GM18517 (cell line): ENCODE results near the gene PFKFB4.

ENCODE experiments used
- ATAC-seq: cut with Tn5 transposase; IDR thresholded peaks from one replicate; pipeline ENCODE4 v1.9.1; 2021; ENCODE audit warnings: mild to moderate bottlenecking, moderate library complexity; ENCODE audit not compliant: unreplicated experiment

PFKFB4 gene

GRCh38 chr3:48585411-48585810 lies 28.8 kb upstream of the PFKFB4 start:
- ATAC-seq: no peak

GRCh38 chr3:48584836-48585235 lies 28.2 kb upstream of the PFKFB4 start:
- ATAC-seq: no peak

GRCh38 chr3:48581621-48582481 lies 25.2 kb upstream of the PFKFB4 start:
- ATAC-seq: no peak

GRCh38 chr3:48576647-48577046 lies 20.0 kb upstream of the PFKFB4 start:
- ATAC-seq: no peak

- ATAC-seq: no peak
These were observed 18.8 kb upstream of the PFKFB4 start for GRCh38 chr3:48575366-48575765.

GRCh38 chr3:48573973-48574585 lies 17.5 kb upstream of the PFKFB4 start:
- ATAC-seq: no peak

GRCh38 chr3:48572517-48572916 lies 15.9 kb upstream of the PFKFB4 start:
- no peak for ATAC-seq

- ATAC-seq: no peak
These were observed 15.3 kb upstream of the PFKFB4 start for GRCh38 chr3:48571938-48572337.

- ATAC-seq: no peak
These were observed 13.3 kb upstream of the PFKFB4 start for GRCh38 chr3:48569808-48570450.

GRCh38 chr3:48569400-48569799 lies 12.8 kb upstream of the PFKFB4 start:
- ATAC-seq: no peak

- ATAC-seq: no peak
These were observed 11.9 kb upstream of the PFKFB4 start for GRCh38 chr3:48568476-48568875.

GRCh38 chr3:48567500-48567899 lies 10.9 kb upstream of the PFKFB4 start:
- no peak for ATAC-seq

- ATAC-seq: no peak
These were observed 10.5 kb upstream of the PFKFB4 start for GRCh38 chr3:48567090-48567489.

GRCh38 chr3:48566401-48566760 lies 9.8 kb upstream of the PFKFB4 start:
- ATAC-seq: no peak

GRCh38 chr3:48565591-48566400 lies 9.2 kb upstream of the PFKFB4 start:
- ATAC-seq: no peak

GRCh38 chr3:48565186-48565585 lies 8.6 kb upstream of the PFKFB4 start:
- no peak for ATAC-seq

- ATAC-seq: no peak
These were observed 8.1 kb upstream of the PFKFB4 start for GRCh38 chr3:48564667-48565066.

GRCh38 chr3:48564022-48564421 lies 7.4 kb upstream of the PFKFB4 start:
- ATAC-seq: no peak

GRCh38 chr3:48563382-48563918 lies 6.8 kb upstream of the PFKFB4 start, which contains the start of gene UCN2:
Gene UCN2, minus strand, starts transcription at chr3:48563781. Its CDS starts 657 bp downstream, at chr3:48563124.
- ATAC-seq: no peak

GRCh38 chr3:48562367-48563095 lies 5.9 kb upstream of the PFKFB4 start:
- no peak for ATAC-seq
